Pancreas (tissue), 10 donors: ENCODE measurements around the gene TP53I11. TPM values are rescaled to one million over a fixed set of nuclear protein-coding genes. Genes with fewer than 3 reads are reported as not detected.

ENCODE experiments used
- ATAC-seq, 4 donors: fragments of 200-7000 bp; cut with Tn5 transposase; one replicate each; pipeline versions ENCODE4 v1.8.0 to v1.9.1; 2020; ENCODE audit warnings: mild to moderate bottlenecking in 4 of 4, moderate library complexity in 4 of 4
- DNase-seq, 6 donors: peaks; one replicate each; pipeline ENCODE4 v3.0.0-alpha.2; 2020
- FAIRE-seq: peaks from 2 replicates; lab custom pipeline; 2012; peaks lifted over from hg19 to GRCh38; lab: Jason Lieb, UNC
- H3K27ac ChIP-seq, 4 donors: fragments of 200-600 bp; sonication (generic); 1 replicate in 3 of 4; 2 replicates in 1 of 4; pipeline versions ENCODE4 v1.5.0 to v1.8.0; 2020
- H3K27me3 ChIP-seq, 4 donors: fragments of 200-600 bp; one replicate each; pipeline ENCODE4 v1.8.0; 2021
- H3K36me3 ChIP-seq, 3 donors: fragments of 200-600 bp; sonication (generic) in 1 of 3; one replicate each; pipeline versions ENCODE4 v1.5.0 to v1.8.0; 2020 to 2021
- H3K4me1 ChIP-seq, 3 donors: fragments of 200-600 bp; one replicate each; pipeline ENCODE4 v1.8.0; 2021
- H3K4me3 ChIP-seq, 4 donors: fragments of 200-600 bp; sonication (generic) in 2 of 4; one replicate each; pipeline versions ENCODE4 v1.5.0 to v1.8.0; 2020 to 2021
- H3K9me3 ChIP-seq, 4 donors: fragments of 200-600 bp; one replicate each; pipeline ENCODE4 v1.8.0; 2021
- WGBS, 2 donors: extraction: QIAGEN DNeasy Blood & Tissue Kit; methylation state at CpG; one replicate each; pipeline ENCODE4 v1.1.7; 2013; 5-methylcytosine and 5-hydroxymethylcytosine counted together
- intact Hi-C, 3 donors: fragments of 100-400 bp; cut with DNase I; formaldehyde crosslinking; loops; one replicate each; pipeline versions ENCODE4 v1.11.1 to v1.14.2; 2022
- polyA plus RNA-seq, 2 donors: library from polyadenylated mRNA; stranded (reverse); fragments of 200-250 nt; gene quantifications; one replicate each; pipeline ENCODE4 v1.2.3, GENCODE V29; 2013
- total RNA-seq, 6 donors: library from RNA; stranded (reverse); fragmentation: NEBNext Ultra II Directional in 4 of 6; extraction: Animal tissue kit (Norgen Biotek cat#: 25700) in 4 of 6; gene quantifications; one replicate each; pipeline versions ENCODE4 v1.2.1 to v1.2.4, GENCODE V29; 2021 to 2023
- TF ChIP-seq, protein P1 (sequence below), 4 donors: fragments of 200-600 bp; sonication (generic) in 3 of 4; IDR thresholded peaks; one replicate each; pipeline versions ENCODE4 v1.5.0 to v1.8.0; 2021; ENCODE audit warnings: antibody characterized with exemption in 4 of 4
- donor health status: healthy with polysubstance abuse.
- donor health status: DM: no; HTN: no; CAD: no; lungs with moderate emphysema.
- donor health status: DM: no; HTN: no; CAD: no.
- donor health status: control.
- donor health status: control.
- donor health status: Bipolar disorder and iron deficiency.
- donor health status: DM: yes; HTN: yes; CAD: no.
- donor health status: DM: no; HTN: no; CAD: no.
- donor health status: DM: no; HTN: no; CAD: no.
- donor health status: DM: yes; HTN: yes; CAD: no.

Gene TP53I11, protein sequence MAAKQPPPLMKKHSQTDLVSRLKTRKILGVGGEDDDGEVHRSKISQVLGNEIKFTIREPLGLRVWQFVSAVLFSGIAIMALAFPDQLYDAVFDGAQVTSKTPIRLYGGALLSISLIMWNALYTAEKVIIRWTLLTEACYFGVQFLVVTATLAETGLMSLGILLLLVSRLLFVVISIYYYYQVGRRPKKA
- total RNA-seq (10 to 100 TPM; 22.3 to 40.2 (median 30.5) TPM), polyA plus RNA-seq (10 to 100 TPM; 18.8 to 29.2 TPM)

DNA sequence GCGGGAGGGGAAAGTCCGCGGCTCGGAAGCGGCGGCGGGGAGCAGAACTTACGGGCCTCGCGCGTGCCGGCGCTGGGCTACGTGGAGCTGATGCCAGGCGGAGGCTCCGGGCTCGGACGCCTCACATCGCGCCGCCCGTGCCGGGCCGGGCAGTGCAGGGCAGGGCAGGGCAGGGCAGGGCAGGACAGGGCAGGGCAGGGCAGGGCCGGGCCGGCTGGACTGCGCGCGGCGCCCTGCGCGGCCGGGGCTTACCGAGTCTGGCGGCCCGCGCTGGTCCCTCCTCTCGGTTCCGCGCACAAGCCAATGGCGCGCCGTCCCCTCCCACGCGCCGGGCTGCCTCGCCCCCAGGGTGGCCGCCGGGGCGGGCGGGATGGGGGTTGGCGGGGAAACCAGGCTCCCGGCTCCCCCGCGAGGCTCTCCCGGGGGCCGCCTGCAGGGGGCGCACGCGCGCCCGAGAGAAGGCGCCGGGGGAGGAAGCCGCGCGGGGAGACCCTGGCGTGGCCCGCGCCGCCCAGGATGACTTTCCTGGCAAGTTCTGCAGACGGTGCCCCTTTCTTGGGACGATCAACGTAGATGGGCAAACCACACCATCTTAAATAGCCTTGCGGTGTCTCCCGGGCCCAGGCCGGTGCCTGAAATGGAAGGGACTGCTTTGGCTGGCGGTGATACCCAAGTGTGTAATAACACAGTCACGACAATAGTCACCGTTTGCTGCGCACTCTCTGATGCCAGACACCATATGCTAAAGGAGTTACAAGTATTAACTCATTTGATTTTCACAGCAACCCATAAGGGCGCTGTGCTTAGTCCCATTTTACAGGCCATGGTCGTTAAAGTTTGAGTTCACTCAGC is at the start of gene TP53I11:
Gene TP53I11 (minus strand): TSS at position 259 of the 852 bp plus-strand sequence. CDS start 12,548 bp downstream, outside the sequence.
- H3K4me1 ChIP-seq = peaks cover 0 to 8% (median 0%) of the 10 kb centered on the region in 3 donors
- no peaks in the 10 kb centered on the region for H3K36me3 ChIP-seq
- FAIRE-seq = no peak
- 8 to 24% methylated on average over 31 to 83 of the region's 83 CpGs for WGBS, 2 donors
- TF ChIP-seq, protein P1, sequence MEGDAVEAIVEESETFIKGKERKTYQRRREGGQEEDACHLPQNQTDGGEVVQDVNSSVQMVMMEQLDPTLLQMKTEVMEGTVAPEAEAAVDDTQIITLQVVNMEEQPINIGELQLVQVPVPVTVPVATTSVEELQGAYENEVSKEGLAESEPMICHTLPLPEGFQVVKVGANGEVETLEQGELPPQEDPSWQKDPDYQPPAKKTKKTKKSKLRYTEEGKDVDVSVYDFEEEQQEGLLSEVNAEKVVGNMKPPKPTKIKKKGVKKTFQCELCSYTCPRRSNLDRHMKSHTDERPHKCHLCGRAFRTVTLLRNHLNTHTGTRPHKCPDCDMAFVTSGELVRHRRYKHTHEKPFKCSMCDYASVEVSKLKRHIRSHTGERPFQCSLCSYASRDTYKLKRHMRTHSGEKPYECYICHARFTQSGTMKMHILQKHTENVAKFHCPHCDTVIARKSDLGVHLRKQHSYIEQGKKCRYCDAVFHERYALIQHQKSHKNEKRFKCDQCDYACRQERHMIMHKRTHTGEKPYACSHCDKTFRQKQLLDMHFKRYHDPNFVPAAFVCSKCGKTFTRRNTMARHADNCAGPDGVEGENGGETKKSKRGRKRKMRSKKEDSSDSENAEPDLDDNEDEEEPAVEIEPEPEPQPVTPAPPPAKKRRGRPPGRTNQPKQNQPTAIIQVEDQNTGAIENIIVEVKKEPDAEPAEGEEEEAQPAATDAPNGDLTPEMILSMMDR (IDR thresholded peaks at IDR 0.05) = peak; percentile 57 to 73 (median 64)
- H3K9me3 ChIP-seq = no peaks in the 10 kb centered on the region
- DNase-seq = peak; percentile 79 to 90 (median 83)
- ATAC-seq = peak; percentile 79 to 85 (median 84)
- H3K27ac ChIP-seq = peak within 1 kb of the TSS; percentile 39 to 74 (median 58)
- peak within 1 kb of the TSS; percentile 78 to 97 (median 84) for H3K4me3 ChIP-seq
- intact Hi-C loops = no loop called here
- no peaks in the 10 kb centered on the region for H3K27me3 ChIP-seq

DNA sequence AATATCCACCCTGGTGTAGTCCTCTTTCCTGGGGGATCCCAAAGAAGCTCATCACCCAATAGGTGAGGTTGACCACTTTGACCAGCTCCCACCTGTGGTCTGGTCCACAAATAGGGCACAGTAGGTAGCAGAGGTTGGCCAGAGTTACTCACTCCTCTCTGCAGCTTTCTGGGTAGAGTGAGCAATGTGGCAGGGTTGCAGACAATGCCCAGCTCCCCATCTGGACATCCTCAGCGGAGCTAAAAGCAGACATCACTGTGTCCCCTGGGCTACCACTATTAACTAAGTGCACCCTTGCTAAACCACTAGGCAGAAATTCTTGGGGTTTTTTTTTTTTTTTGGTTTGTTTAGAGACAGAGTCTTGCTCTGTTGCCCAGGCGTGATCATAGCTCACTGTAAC is 48.4 kb upstream of the TP53I11 start:
- Histone ChIP-seq H3K4me1 (peaks cover 5 to 22% (median 11%) of the 10 kb centered on the region in 3 donors), H3K9me3 (no peaks in the 10 kb centered on the region), H3K27me3 (no peaks in the 10 kb centered on the region), H3K27ac (no peak overlapping the region), H3K4me3 (no peak overlapping the region), H3K36me3 (no peaks in the 10 kb centered on the region)
- TF ChIP-seq, protein P1 (IDR thresholded peaks at IDR 0.05) = no peak
- no peak for FAIRE-seq
- 98% methylated on average over 2 of the region's 2 CpGs for WGBS, 2 donors
- intact Hi-C loops = no loop called here
- DNase-seq = no peak
- no peak for ATAC-seq

DNA sequence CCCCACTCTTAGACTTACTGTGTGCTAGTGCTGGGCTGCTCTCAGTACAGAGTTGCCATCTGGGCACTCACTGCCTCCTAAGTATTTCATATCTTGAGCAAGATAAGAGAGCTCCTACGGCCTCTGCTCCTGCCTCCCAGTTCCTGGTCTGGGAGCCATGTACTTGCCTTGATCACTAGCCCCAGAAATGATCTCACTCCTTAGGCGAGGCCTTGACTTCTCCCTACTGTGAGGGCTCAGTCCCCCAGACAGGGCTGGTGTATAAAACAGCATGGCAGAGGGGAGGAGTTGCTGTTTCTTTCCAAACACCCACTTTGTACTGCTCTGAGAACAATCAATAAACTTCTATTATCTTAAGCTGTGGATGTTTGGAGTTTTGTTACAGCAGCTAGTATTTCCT is 47.4 kb upstream of the TP53I11 start:
- intact Hi-C loops = no loop called here
- H3K4me1 ChIP-seq = peaks cover 9 to 30% (median 18%) of the 10 kb centered on the region in 3 donors
- H3K36me3 ChIP-seq = no peaks in the 10 kb centered on the region
- 40 to 43% methylated on average over 2 of the region's 2 CpGs for WGBS, 2 donors
- no peak overlapping the region for H3K4me3 ChIP-seq
- no peaks in the 10 kb centered on the region for H3K9me3 ChIP-seq
- TF ChIP-seq, protein P1 (IDR thresholded peaks at IDR 0.05) = no peak
- DNase-seq (peak in 1 of 6 donors; percentile 45), ATAC-seq (peak; percentile 17 to 48 (median 38)), FAIRE-seq (no peak)
- no peak overlapping the region for H3K27ac ChIP-seq
- no peaks in the 10 kb centered on the region for H3K27me3 ChIP-seq

DNA sequence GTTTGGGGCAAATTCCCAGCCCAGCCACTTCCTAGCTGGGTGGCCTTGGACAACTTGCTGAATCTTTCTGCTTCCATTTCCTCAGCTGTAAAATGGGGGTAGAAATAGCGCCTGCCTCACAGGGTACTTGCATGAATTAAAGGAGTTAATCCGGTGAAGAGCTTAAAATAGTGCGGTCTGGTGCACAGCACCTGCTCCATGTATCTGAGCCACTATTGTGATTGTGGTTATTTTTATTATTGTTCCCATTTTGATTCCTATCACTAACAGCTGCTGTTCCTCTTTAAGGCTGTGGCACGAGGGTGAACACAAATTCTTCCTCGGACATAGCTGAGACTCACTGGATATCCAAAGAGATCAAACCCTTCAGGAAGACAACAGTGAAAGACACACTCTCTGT is 46.9 kb upstream of the TP53I11 start:
- Histone ChIP-seq H3K27me3 (no peaks in the 10 kb centered on the region), H3K4me3 (no peak overlapping the region), H3K9me3 (no peaks in the 10 kb centered on the region), H3K27ac (no peak overlapping the region), H3K4me1 (peaks cover 11 to 35% (median 23%) of the 10 kb centered on the region in 3 donors), H3K36me3 (no peaks in the 10 kb centered on the region)
- no peak for DNase-seq
- intact Hi-C loops = no loop called here
- TF ChIP-seq, protein P1 (IDR thresholded peaks at IDR 0.05) = no peak
- ATAC-seq = no peak
- FAIRE-seq = no peak
- 54 to 57% methylated on average over 5 of the region's 5 CpGs for WGBS, 2 donors
